ENCODE results near the gene SLC1A7. TPM values are rescaled to one million over a fixed set of nuclear protein-coding genes. Genes with fewer than 3 reads are reported as not detected.
A peak's percentile ranks its signal among the peaks of the same experiment; 100 is the strongest.

SLC1A7 gene
- total RNA-seq, 6 experiments from 2014 or later = 0.31 to 1.3 (median 0.61) TPM

GRCh38 chr1:53080769-53081168 is 61.7 kb downstream of the SLC1A7 start:
- H3K4me1 ChIP-seq = no peaks in the 10 kb centered on the region
- TF ChIP-seq, protein P1, sequence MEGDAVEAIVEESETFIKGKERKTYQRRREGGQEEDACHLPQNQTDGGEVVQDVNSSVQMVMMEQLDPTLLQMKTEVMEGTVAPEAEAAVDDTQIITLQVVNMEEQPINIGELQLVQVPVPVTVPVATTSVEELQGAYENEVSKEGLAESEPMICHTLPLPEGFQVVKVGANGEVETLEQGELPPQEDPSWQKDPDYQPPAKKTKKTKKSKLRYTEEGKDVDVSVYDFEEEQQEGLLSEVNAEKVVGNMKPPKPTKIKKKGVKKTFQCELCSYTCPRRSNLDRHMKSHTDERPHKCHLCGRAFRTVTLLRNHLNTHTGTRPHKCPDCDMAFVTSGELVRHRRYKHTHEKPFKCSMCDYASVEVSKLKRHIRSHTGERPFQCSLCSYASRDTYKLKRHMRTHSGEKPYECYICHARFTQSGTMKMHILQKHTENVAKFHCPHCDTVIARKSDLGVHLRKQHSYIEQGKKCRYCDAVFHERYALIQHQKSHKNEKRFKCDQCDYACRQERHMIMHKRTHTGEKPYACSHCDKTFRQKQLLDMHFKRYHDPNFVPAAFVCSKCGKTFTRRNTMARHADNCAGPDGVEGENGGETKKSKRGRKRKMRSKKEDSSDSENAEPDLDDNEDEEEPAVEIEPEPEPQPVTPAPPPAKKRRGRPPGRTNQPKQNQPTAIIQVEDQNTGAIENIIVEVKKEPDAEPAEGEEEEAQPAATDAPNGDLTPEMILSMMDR (IDR thresholded peaks at IDR 0.05) = no peak
- no peak for TF ChIP-seq POLR2A (IDR thresholded peaks at IDR 0.05)
- intact Hi-C loops (cut with DNase I) = no loop called here
- ATAC-seq (no peak), DNase-seq (peak in 1 of 3 donors; percentile 45)
- H3K27me3 ChIP-seq = no peaks in the 10 kb centered on the region
- no peaks in the 10 kb centered on the region for H3K9me3 ChIP-seq
- H3K36me3 ChIP-seq = no peaks in the 10 kb centered on the region
- WGBS (ENCODE audit: insufficient coverage, low coverage, low lambda C conversion rate, missing lambda C conversion rate) = 79% methylated on average over 6 of the region's 15 CpGs
- H3K4me3 ChIP-seq = no peak overlapping the region
- H3K27ac ChIP-seq = no peak overlapping the region

GRCh38 chr1:53080041-53080440 is 62.4 kb downstream of the SLC1A7 start:
- peaks cover 0 to 6% (median 0%) of the 10 kb centered on the region in 4 donors for H3K4me1 ChIP-seq
- ATAC-seq (no peak), DNase-seq (peak in 2 of 3 donors; percentile 1 to 39)
- H3K27me3 ChIP-seq = no peaks in the 10 kb centered on the region
- H3K36me3 ChIP-seq = no peaks in the 10 kb centered on the region
- intact Hi-C loops (cut with DNase I) = no loop called here
- no peak overlapping the region for H3K4me3 ChIP-seq
- WGBS (ENCODE audit: insufficient coverage, low coverage, low lambda C conversion rate, missing lambda C conversion rate) = 0% methylated on average over 1 of the region's 3 CpGs
- no peak for TF ChIP-seq POLR2A (IDR thresholded peaks at IDR 0.05)
- TF ChIP-seq, protein P1 (IDR thresholded peaks at IDR 0.05) = no peak
- H3K27ac ChIP-seq = no peak overlapping the region
- no peaks in the 10 kb centered on the region for H3K9me3 ChIP-seq

GRCh38 chr1:53079251-53079650 is 63.2 kb downstream of the SLC1A7 start:
- Histone ChIP-seq H3K9me3 (no peaks in the 10 kb centered on the region), H3K27ac (no peak overlapping the region), H3K4me3 (no peak overlapping the region), H3K4me1 (peaks cover 0 to 6% (median 0%) of the 10 kb centered on the region in 4 donors), H3K27me3 (no peaks in the 10 kb centered on the region), H3K36me3 (no peaks in the 10 kb centered on the region)
- DNase-seq (peak in 2 of 3 donors; percentile 12 to 18), ATAC-seq (no peak)
- intact Hi-C loops (cut with DNase I) = no loop called here
- TF ChIP-seq POLR2A (IDR thresholded peaks at IDR 0.05) = no peak
- 83% methylated on average over 2 of the region's 4 CpGs for WGBS (ENCODE audit: insufficient coverage, low coverage, low lambda C conversion rate, missing lambda C conversion rate)

GRCh38 chr1:53078333-53079101 is 63.9 kb downstream of the SLC1A7 start:
- Histone ChIP-seq H3K4me1 (peaks cover 0 to 6% (median 0%) of the 10 kb centered on the region in 4 donors), H3K27ac (no peak overlapping the region), H3K4me3 (no peak overlapping the region), H3K36me3 (no peaks in the 10 kb centered on the region), H3K9me3 (no peaks in the 10 kb centered on the region), H3K27me3 (no peaks in the 10 kb centered on the region)
- intact Hi-C loops (cut with DNase I) = no loop called here
- WGBS (ENCODE audit: insufficient coverage, low coverage, low lambda C conversion rate, missing lambda C conversion rate) = 85% methylated on average over 11 of the region's 46 CpGs
- TF ChIP-seq, protein P1 (IDR thresholded peaks at IDR 0.05) = no peak
- ATAC-seq (no peak), DNase-seq (peak in 2 of 3 donors; percentile 15 to 48)

GRCh38 chr1:53077599-53077965 is 64.9 kb downstream of the SLC1A7 start:
- 67% methylated on average over 1 of the region's 13 CpGs for WGBS (ENCODE audit: insufficient coverage, low coverage, low lambda C conversion rate, missing lambda C conversion rate)
- Histone ChIP-seq H3K27me3 (no peaks in the 10 kb centered on the region), H3K9me3 (no peaks in the 10 kb centered on the region), H3K4me1 (peaks cover 0 to 6% (median 0%) of the 10 kb centered on the region in 4 donors), H3K4me3 (no peak overlapping the region), H3K36me3 (no peaks in the 10 kb centered on the region), H3K27ac (no peak overlapping the region)
- DNase-seq = peak in 2 of 3 donors; percentile 10 to 39
- ATAC-seq = no peak
- TF ChIP-seq, protein P1 (IDR thresholded peaks at IDR 0.05) = no peak
- no peak for TF ChIP-seq POLR2A (IDR thresholded peaks at IDR 0.05)
- intact Hi-C loops (cut with DNase I) = no loop called here
